Fibroblast of skin of abdomen (primary cell): ENCODE data around the gene RAB17.

Source experiments
- DNase-seq: peaks from one replicate; pipeline ENCODE4 v3.0.0-alpha.2; 2013

Gene RAB17

GRCh38 chr2:237576974-237577373 lies 13.6 kb downstream of the RAB17 start:
- DNase-seq = no peak

- DNase-seq = no peak
Observed at GRCh38 chr2:237575869-237576862, 14.4 kb downstream of the RAB17 start.

DNA sequence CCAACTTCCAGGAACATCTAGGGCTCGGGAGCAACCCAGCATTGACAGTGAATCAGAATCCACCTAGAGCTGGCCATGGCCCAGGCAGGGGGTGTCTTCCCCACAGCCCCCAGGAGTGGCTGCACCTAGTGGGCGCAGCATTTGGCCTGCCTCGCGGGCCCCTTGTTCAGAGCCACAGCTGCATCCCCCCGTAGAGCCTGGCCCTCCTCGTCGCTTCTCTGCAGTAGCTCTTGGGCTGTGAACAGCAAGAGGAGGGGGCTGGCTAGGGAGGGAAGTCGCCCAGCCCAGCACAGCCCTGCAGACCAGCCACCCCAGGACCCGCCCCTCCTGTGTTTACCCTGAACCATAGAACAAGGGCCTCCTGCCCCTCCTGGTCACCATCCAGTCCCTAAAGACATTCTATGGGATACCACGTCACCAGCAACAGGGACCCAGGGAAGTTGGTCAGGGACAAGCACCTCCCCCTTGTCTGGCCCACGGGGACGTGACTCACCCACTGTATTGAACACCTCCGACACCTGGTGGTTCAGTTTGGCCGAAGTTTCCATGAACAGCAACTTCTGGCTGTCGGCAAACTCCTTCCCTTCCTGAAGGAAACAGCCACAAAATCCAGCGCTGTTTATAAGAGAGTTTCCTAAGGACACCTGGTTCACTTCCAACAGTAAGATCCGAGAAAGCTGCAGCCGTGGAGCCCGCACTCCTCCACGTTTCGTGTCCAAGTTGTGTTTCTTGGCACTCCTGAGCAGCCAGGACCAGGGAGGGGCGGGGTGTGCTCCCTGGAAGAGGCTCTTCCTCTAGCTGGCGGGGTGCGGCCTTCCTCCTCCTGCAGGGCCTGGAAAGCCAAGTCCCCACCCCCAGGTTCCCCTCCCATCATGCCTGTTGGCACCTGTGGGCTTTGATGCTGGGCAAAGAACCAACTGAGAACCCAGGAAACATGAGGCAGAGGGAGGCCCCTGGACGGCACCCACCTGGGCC lies 15.4 kb downstream of the RAB17 start:
- DNase-seq = no peak

DNA sequence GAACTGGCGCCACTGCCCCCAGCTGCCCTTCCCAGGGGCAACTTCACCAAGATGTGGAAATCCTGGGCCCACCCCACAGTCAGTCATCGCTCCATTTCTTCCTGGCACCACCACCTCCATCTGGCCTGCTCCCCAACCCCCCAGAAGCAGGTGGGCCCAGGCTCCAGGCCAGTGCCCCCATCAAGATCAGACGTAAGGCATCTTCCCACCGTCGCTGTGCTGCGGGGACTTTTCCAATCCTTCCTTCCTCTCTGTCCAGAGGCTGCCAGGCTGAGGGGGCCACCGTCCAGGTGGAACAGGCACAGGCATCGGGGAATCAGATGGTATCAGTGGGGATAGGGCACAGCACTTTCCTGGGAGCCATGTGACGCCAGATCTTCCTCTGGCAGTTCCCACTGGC lies 16.1 kb downstream of the RAB17 start:
- DNase-seq = no peak

- no peak for DNase-seq
Observed at GRCh38 chr2:237573721-237574415, 16.7 kb downstream of the RAB17 start.

DNA sequence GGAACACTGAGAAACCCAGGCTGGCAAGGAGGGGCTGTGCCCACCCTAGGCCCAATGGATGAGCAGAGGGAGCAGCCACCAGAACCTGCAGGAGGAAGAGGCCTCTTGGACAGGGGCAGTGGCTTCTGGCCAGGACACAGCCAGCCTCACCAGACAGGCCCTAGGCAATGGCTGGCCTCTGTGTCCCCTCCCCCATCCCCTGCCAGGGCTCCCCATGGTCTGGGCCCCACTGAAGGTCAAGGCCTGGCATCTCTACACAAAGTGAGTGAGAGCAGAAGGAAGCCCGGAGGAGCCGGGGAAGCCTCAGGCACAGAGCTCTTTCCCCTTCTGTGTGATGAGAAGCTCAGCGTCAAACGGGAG lies 17.8 kb downstream of the RAB17 start:
- DNase-seq = no peak

DNA sequence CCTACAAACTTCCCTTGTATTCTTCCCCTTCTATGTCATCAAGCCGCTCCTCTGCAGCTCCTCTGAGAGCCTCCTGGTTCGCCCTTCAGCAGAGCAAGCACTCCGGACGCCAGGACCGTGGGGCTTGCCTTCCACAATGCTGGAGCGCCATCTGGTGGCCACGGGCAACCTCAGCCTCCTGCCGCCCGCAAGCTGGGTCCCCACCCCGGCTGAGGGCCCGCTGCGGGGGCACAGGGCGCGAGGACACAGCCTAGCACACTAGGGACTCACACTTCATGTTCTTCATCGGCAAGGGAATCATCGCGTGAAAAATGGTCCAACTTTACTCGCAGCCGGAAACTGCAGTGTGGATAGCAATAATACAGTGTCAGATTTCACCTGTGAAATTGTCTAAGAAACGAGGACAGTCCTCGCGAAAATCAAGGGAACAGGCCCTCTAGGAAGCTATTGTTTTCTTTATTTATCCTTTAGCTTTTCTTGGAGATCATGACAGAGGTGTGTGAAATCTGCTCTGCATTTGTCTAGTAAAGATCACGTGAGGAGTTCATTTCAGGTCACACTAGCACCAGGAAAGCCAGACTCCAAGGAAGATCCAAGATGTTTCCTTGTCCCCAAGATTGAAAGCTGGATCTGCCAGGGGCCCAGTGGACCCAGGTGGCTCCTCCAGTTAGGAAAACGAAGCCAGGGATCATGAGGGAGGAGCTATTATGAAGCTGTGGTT lies 18.4 kb downstream of the RAB17 start:
- DNase-seq = peak; percentile 89

- no peak for DNase-seq
Observed at GRCh38 chr2:237571551-237571950, 19.0 kb downstream of the RAB17 start.

DNA sequence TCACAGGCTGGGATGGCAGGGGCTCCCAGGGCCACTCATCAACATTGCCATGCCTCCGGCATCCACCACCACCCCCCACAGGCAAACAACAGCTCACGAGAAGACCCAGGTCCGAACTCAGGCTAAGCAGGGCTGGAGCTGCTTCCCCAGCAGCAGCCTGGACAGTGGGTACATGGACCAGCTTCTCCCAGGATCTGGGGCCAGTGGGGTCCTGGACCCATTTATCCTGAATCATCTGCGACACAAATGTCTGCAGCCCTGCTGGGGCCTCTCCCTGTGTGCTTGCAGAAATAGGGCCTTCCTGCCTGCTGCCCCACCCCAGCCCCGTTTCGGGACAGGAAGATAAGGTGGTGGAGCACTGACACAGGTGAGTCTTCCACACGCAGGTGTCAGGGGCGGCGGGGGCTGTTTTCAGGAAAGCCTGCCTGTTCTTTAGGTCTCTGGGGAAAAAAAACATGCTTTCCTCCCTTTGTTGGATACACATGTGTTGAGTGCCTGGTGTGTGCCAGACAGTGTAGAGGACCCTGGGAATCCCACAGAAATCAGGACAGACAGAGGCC lies 19.7 kb downstream of the RAB17 start:
- no peak for DNase-seq

DNA sequence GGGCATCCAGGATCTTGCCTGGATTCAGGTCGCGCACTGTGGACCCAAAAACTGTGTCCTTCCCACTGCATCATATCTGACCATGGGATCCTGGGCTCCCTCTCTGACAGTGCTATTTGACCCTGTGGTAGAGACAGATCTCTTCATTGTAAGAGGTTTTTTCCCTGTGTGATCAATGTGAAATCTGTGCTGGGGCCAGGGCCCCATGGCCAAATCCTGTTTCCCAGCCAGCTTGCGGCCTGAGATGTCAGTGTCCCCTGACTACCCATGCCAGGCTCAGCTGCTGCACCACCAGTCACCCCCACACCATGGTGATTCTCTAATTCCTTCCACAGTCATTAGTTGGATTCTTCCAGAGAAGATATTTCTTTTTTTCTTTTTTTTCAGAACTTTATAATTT lies 20.6 kb downstream of the RAB17 start:
- DNase-seq = no peak

GRCh38 chr2:237569041-237569440 lies 21.5 kb downstream of the RAB17 start:
- no peak for DNase-seq

- DNase-seq = no peak
Observed at GRCh38 chr2:237568121-237568660, 22.3 kb downstream of the RAB17 start.

GRCh38 chr2:237567276-237568029 lies 23.1 kb downstream of the RAB17 start:
- DNase-seq = no peak

DNA sequence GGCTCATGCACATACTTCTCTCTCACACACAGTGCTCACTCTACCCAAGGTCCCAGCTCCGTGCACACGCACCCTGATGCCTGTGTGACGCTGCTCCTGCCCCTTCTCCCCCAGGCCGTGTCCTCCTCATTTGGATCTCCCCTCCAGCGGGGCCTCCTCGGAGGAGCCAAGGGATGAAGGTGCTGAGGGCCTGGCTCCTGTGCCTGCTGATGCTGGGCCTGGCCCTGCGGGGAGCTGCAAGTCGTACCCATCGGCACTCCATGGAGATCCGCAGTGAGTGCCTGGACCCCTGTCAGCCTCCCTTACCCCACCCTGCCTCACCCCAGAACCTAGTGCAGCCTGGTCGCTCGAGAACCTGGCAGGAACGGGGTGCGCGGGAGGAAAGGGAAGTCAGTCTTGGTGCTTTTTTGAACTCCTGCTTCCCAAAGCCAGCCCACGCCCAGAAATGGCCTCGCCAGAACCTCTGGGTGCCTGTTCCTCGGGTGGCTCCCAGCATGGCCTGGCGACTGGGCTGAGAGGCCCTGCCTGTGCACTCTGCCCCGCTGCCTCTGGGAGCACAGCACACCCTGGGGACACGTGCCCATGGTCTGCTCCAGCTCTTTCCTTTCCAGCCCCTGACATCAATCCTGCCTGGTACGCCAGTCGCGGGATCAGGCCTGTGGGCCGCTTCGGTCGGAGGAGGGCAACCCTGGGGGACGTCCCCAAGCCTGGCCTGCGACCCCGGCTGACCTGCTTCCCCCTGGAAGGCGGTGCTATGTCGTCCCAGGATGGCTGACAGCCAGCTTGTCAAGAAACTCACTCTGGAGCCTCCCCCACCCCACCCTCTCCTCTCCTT lies 23.9 kb downstream of the RAB17 start, which contains the start of gene PRLH:
Gene PRLH (plus strand): TSS at position 174 of the 835 bp plus-strand sequence. CDS start 0 bp downstream, at position 174.
- DNase-seq = no peak

GRCh38 chr2:237565974-237566373 lies 24.6 kb downstream of the RAB17 start:
- DNase-seq = no peak

DNA sequence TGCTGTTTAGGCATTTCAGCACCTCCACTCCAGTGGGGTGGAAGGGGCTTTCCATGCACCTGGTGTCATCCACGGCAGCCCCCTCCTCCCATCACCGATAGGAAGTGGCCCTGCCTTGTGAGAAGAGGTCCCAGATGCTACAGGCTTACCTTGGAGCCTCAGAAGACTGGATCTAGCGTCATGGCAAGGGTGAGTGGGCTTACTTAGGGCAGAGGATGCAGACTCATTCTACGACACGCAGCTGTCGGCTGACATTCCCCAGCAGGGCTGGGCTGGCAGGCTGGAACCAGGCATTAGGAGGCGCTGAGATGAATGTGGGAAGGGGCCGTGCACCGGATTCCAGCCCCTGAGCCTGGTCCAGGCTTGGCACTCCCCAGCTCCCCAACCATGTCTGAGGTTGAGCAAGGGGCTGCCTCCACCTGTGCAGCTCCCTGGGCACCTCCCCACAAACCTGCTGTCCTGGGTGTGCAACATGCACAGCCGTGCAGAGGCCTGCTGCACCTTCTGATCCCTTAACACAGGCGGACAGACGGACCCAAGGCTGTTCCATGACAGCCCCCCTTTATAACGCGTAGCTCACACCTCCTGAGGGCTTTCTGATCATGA lies 25.9 kb downstream of the RAB17 start:
- no peak for DNase-seq

- DNase-seq = peak; percentile 23
Observed at GRCh38 chr2:237563816-237564215, 26.7 kb downstream of the RAB17 start.

DNA sequence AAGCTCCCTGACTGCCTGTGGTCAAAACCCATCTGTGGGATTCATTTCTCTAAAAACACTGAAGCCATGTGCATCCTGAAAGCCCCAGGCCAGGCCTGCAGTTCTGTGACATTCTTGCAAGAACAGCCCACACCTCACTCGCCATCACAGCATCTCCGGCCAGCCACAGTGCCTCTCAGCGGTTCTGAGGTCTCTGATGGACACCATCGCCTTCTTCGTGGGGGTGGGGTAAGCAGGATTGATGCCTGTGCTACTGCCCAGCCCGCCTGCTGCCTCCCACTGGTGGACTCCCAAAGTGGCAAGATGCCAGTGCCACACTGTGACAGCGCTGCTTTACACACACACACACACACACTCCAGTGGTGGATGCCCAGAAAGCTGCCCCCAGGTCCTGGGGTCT lies 29.3 kb downstream of the RAB17 start:
- DNase-seq = no peak
